PC-3 (cell line): Measurements from ENCODE around the gene GPC5. TPM values are rescaled to one million over a fixed set of nuclear protein-coding genes. Genes with fewer than 3 reads are reported as not detected.

Source experiments
- ATAC-seq: fragments of 200-7000 bp; cut with Tn5 transposase; 2 replicates; pipeline ENCODE4 v1.9.1; 2020; ENCODE audit warnings: mild to moderate bottlenecking, moderate library complexity
- BruUV-seq: library from RNA; stranded (reverse); fragments of 400-500 nt; replicated peaks from 2 replicates; lab custom pipeline; 2021; lab: Mats Ljungman, UMichigan
- CTCF ChIA-PET: fragments of 300-600 bp; sonication (Branson Sonifier 250); formaldehyde crosslinking; loops from one replicate; lab custom pipeline; 2022; ENCODE audit warnings: antibody characterized with exemption; lab: Charles Lee
- POLR2A ChIA-PET: fragments of 300-600 bp; sonication (Branson Sonifier 250); formaldehyde crosslinking; loops from one replicate; lab custom pipeline; 2022; ENCODE audit warnings: antibody characterized with exemption; ENCODE audit not compliant: unreplicated experiment; lab: Charles Lee
- DNase-seq: peaks from one replicate; pipeline ENCODE4 v3.0.0-alpha.2; 2015
- H2AFZ ChIP-seq: fragments of 300-600 bp; sonication (generic); 2 replicates; pipeline ENCODE4 v1.6.0; 2016; ENCODE audit warnings: antibody characterized with exemption, low read length
- H3F3A ChIP-seq: fragments of 300-600 bp; sonication (generic); one replicate; pipeline ENCODE4 v1.6.0; 2017; ENCODE audit warnings: antibody characterized with exemption, low read length, control low read depth, mild to moderate bottlenecking; ENCODE audit not compliant: unreplicated experiment
- H3K27ac ChIP-seq: fragments of 300-600 bp; sonication (generic); 2 replicates; pipeline ENCODE4 v1.5.1; 2016; ENCODE audit warnings: mild to moderate bottlenecking, low read length
- H3K27me3 ChIP-seq: fragments of 300-600 bp; sonication (generic); 2 replicates; pipeline ENCODE4 v1.6.1; 2016; ENCODE audit warnings: low read length, mixed read lengths
- H3K36me3 ChIP-seq: fragments of 300-600 bp; sonication (generic); 2 replicates; pipeline ENCODE4 v1.6.1; 2016; ENCODE audit warnings: low read depth, mixed run types, low read length, mixed read lengths
- H3K4me1 ChIP-seq: fragments of 300-600 bp; sonication (generic); 2 replicates; pipeline ENCODE4 v1.5.1; 2016; ENCODE audit warnings: low read length; ENCODE audit not compliant: insufficient read depth
- H3K4me2 ChIP-seq: fragments of 300-600 bp; sonication (generic); 2 replicates; pipeline ENCODE4 v1.6.0; 2016; ENCODE audit warnings: low read length
- H3K4me3 ChIP-seq: fragments of 300-600 bp; sonication (generic); 2 replicates; pipeline ENCODE4 v1.5.1; 2016; ENCODE audit warnings: mild to moderate bottlenecking, low read length, mixed read lengths
- H3K79me2 ChIP-seq: fragments of 300-600 bp; sonication (generic); 2 replicates; pipeline ENCODE4 v1.6.1; 2017; ENCODE audit warnings: low read length, mixed read lengths
- H3K9ac ChIP-seq: fragments of 300-600 bp; sonication (generic); 2 replicates; pipeline ENCODE4 v1.6.0; 2016; ENCODE audit warnings: mild to moderate bottlenecking, low read length
- H3K9me2 ChIP-seq: fragments of 300-600 bp; sonication (generic); replicated peaks from 2 replicates; pipeline ENCODE4 v1.6.1; 2016; ENCODE audit warnings: mixed run types, low read length, mixed read lengths
- H3K9me3 ChIP-seq: fragments of 300-600 bp; sonication (generic); 2 replicates; pipeline ENCODE4 v1.6.1; 2016; ENCODE audit warnings: low read length, mixed read lengths
- H4K20me1 ChIP-seq: fragments of 300-600 bp; sonication (generic); 2 replicates; pipeline ENCODE4 v1.6.1; 2016; ENCODE audit warnings: low read length, mixed read lengths
- EZH2 ChIP-seq: fragments of 300-600 bp; sonication (generic); IDR thresholded peaks from one replicate; pipeline ENCODE4 v1.6.1; 2017; ENCODE audit warnings: antibody characterized with exemption, mild to moderate bottlenecking, low read length; ENCODE audit not compliant: unreplicated experiment
- EZH2phosphoT487 ChIP-seq: fragments of 300-600 bp; sonication (generic); IDR thresholded peaks from 2 replicates; pipeline ENCODE4 v1.6.1; 2018; ENCODE audit warnings: mild to moderate bottlenecking, antibody characterized with exemption, low read length, borderline replicate concordance
- intact Hi-C: fragments of 100-400 bp; cut with micrococcal nuclease; formaldehyde crosslinking; loops from 2 replicates; pipeline ENCODE4 v1.9.0; 2023
- total RNA-seq: library from RNA; depleted of rRNA; stranded (reverse); fragments of >200 nt; gene quantifications from 2 replicates; pipeline ENCODE4 v1.2.3, GENCODE V29; 2014
- TF ChIP-seq, protein P1 (sequence below): fragments of 300-600 bp; sonication (generic); conservative IDR thresholded peaks from 2 replicates; pipeline ENCODE4 v1.5.1; 2017; ENCODE audit warnings: antibody characterized with exemption, low read depth, mild to moderate bottlenecking, low read length

GPC5 gene
- total RNA-seq, 1 experiment from 2014 or later, result not detected

DNA sequence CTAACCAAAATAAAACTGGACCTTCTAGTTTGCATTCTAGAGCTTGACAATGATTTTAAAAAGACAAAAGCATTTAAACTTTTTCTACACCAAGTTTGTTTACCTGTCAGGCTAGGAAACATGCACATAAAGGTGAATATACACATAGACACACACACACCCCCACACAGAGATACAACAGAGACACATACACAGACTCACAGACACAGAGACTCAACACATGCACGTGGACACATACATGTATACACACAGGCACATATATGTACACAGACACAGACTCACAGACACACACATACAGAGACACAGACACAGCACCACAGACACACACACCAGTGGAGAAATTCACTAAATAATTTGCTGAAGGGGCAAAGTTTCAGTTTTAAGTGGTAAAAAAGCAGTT is 155.7 kb downstream of the GPC5 start:
- Histone ChIP-seq H3K9me3 (no peaks in the 10 kb centered on the region), H3K79me2 (no peaks in the 10 kb centered on the region), H3K36me3 (no peaks in the 10 kb centered on the region), H3K4me1 (no peaks in the 10 kb centered on the region), H3K4me2 (no peak overlapping the region), H3K27ac (no peak overlapping the region), H3K9me2 (no peaks in the 10 kb centered on the region), H4K20me1 (no peaks in the 10 kb centered on the region), H3K9ac (no peak overlapping the region), H3F3A (no peaks in the 10 kb centered on the region), H3K4me3 (no peak overlapping the region), H2AFZ (no peak overlapping the region), H3K27me3 (no peaks in the 10 kb centered on the region)
- BruUV-seq, result no TSS peak
- intact Hi-C loops, result no loop called here
- ATAC-seq (no peak), DNase-seq (no peak)
- TF ChIP-seq EZH2 (no peak), EZH2phosphoT487 (no peak)
- TF ChIP-seq, protein P1, sequence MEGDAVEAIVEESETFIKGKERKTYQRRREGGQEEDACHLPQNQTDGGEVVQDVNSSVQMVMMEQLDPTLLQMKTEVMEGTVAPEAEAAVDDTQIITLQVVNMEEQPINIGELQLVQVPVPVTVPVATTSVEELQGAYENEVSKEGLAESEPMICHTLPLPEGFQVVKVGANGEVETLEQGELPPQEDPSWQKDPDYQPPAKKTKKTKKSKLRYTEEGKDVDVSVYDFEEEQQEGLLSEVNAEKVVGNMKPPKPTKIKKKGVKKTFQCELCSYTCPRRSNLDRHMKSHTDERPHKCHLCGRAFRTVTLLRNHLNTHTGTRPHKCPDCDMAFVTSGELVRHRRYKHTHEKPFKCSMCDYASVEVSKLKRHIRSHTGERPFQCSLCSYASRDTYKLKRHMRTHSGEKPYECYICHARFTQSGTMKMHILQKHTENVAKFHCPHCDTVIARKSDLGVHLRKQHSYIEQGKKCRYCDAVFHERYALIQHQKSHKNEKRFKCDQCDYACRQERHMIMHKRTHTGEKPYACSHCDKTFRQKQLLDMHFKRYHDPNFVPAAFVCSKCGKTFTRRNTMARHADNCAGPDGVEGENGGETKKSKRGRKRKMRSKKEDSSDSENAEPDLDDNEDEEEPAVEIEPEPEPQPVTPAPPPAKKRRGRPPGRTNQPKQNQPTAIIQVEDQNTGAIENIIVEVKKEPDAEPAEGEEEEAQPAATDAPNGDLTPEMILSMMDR, result no peak
- CTCF ChIA-PET, result no interaction called here
- POLR2A ChIA-PET, result no interaction called here

DNA sequence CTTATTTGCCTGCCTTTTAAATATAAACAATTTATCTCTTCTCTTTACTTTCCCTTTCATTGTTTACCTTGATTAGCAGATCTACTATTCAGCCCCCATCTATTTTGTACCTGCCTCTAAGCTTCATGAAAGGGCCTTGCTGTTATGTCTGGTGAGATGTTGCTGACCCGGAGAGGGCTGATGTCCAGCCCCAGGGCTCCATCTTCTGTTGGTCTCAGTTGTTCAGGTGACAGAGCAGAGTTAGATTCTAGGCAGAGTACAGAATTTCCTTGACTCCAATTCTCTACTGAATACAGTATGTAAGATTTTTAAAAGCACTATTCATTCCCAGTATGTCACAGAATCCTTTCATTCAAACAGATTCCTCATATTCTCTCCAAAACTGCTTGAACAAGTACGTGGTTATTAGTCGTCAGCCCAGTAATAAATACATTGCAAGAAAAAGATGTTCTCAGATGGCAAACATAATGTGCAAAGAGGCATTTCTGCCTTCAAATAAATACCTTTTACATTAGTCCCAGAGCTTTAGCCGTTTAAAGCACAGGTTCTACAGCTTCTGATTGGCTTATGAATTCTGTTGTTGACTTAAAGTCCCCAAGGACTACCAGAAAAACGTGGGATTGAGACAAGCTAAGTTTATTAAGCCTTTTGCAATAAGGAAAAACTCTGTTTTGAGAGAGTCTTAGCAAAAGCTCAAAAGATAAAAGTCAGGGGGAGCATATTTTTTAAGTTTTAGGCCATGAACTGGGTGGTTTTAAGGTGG is 159.1 kb downstream of the GPC5 start:
- Histone ChIP-seq H3K27me3 (no peaks in the 10 kb centered on the region), H3K79me2 (no peaks in the 10 kb centered on the region), H2AFZ (no peak overlapping the region), H3K27ac (no peak overlapping the region), H3K9me3 (no peaks in the 10 kb centered on the region), H3K4me2 (no peak overlapping the region), H3F3A (no peaks in the 10 kb centered on the region), H3K4me3 (no peak overlapping the region), H4K20me1 (no peaks in the 10 kb centered on the region), H3K9me2 (no peaks in the 10 kb centered on the region), H3K9ac (no peak overlapping the region), H3K36me3 (no peaks in the 10 kb centered on the region), H3K4me1 (no peaks in the 10 kb centered on the region)
- BruUV-seq, result no TSS peak
- ATAC-seq (no peak), DNase-seq (no peak)
- intact Hi-C loops, result no loop called here
- no peak for TF ChIP-seq EZH2phosphoT487
- TF ChIP-seq, protein P1, result no peak
- TF ChIP-seq EZH2, result no peak
- POLR2A ChIA-PET, result no interaction called here
- CTCF ChIA-PET, result no interaction called here

DNA sequence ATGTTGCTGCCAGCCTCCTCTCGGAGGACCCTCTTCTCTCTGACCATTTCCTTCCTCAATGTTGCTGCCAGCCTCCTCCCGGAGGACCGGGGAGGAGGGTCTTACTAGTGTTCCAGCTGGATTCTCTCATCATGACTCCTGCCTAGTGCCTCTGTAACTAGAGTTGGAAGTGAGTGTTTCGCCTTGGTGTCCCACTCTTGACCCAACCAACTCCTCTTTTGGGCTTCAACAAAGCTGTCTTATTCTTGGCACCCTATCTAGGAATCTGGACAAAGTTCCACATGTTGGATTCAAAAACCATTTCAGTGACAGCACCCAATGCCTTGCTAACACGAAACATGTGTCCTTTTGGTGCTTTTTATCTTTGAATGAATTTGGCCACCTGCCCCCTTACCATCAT is 165.4 kb downstream of the GPC5 start:
- H3K4me1 ChIP-seq, result no peaks in the 10 kb centered on the region
- H3K79me2 ChIP-seq, result no peaks in the 10 kb centered on the region
- H3K9me3 ChIP-seq, result no peaks in the 10 kb centered on the region
- BruUV-seq, result no TSS peak
- intact Hi-C loops, result no loop called here
- TF ChIP-seq EZH2phosphoT487 (no peak), EZH2 (no peak)
- TF ChIP-seq, protein P1, result no peak
- no peaks in the 10 kb centered on the region for H4K20me1 ChIP-seq
- POLR2A ChIA-PET, result no interaction called here
- DNase-seq (no peak), ATAC-seq (no peak)
- no peak overlapping the region for H2AFZ ChIP-seq
- H3K27me3 ChIP-seq, result no peaks in the 10 kb centered on the region
- no peak overlapping the region for H3K9ac ChIP-seq
- no peak overlapping the region for H3K27ac ChIP-seq
- no peaks in the 10 kb centered on the region for H3K36me3 ChIP-seq
- H3K4me3 ChIP-seq, result no peak overlapping the region
- H3F3A ChIP-seq, result no peaks in the 10 kb centered on the region
- CTCF ChIA-PET, result no interaction called here
- H3K4me2 ChIP-seq, result no peak overlapping the region
- no peaks in the 10 kb centered on the region for H3K9me2 ChIP-seq
